ACHN (cell line): ENCODE measurements around the gene FAM131B.

ENCODE experiments used
- DNase-seq: peaks from one replicate; pipeline ENCODE4 v3.0.0-alpha.2; 2015
- in situ Hi-C: cut with HindIII; loops from 2 replicates; pipeline ENCODE4 v1.10.0; 2017; ENCODE audit warnings: low sequenced_read_pairs, low pct_ligation_motif_present, low pct_unique_long_range_greater_than_20kb

FAM131B gene

DNA sequence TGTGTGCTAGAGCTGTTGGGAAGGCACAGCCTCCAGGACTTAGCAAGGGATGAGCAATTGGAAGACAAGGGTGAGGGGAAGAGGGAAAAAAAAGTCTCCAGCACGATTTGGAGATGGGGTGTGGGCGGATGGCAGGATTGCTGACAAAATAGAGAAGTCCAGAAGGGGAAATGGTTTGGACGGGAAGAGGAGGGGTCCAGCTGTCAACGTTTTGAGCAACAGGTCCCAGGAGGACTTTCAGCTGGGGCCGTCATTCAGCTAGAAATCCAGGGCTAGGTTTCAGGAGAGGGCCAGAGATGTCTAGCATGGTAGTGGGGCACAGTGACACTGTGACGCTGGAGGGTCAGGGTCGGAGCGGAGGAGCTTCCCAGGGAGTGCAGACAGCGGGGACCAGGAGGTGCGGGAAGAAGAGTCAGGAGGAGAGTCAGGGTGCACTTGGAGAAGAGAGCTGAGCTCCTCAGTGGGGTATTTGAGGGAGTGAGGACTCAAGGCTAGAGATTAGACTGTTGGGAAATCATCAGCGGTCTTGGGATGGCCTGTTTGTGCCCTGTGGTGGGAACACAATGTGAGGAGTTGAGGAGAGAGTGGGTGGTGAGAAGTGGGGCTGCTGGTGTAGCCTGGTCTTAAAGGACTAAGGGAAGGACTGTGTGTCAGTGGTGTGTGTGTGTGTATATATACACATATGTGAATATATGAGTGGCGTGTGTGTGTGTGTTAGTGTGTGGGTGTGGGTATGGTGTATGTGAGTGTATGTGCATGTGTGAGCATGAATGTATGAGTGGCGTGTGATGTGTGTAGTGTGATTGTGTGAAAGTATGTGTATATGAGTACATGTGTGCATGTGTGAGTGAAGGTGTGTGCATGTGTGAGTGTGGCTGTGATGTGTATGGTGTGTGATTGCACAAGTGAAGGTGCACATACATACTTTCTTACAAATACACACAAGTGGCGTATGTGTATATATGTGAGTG, 22.4 kb upstream of the FAM131B start:
- DNase-seq: no peak
- in situ Hi-C loops: no loop called here

DNA sequence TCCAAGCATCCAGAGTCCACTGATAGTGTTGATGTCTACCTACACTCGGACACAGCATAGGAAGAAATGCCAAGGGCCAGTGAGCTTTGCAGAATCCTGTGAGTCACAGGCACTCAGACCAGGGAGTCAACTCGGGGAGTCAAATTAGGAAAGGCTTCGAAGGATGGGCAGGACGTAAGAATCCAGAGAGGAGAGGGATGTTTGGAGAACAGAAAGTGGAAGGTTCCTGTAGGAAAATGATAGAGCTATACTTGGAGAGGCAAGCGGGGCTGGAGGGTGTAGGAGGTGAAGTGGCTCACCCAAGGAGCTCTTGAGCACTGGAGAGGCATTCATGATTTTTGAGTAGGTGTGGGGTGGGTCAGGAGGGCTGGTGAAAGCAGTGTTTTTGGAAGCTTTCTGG, 21.6 kb upstream of the FAM131B start:
- DNase-seq: no peak

DNA sequence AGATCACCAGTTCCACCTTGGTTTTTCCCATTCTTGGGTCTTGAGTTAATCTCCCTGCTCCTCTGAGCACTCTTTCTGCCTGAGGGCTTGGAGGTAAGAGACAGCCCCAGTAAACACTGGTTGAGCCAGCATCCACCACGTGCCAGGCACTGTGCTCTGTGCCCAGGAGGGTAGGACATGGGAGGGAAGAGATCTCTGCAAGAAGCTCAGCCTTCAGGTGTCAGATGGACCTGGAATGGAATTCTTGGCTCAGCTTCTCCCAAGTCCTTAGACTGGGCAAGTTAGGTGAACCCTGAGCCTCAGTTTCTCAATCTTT, 21.1 kb upstream of the FAM131B start:
- in situ Hi-C loops: no loop called here
- no peak for DNase-seq

More for the DNA sequence above, 21.6 kb upstream of the FAM131B start:
- in situ Hi-C loops: no loop called here

DNA sequence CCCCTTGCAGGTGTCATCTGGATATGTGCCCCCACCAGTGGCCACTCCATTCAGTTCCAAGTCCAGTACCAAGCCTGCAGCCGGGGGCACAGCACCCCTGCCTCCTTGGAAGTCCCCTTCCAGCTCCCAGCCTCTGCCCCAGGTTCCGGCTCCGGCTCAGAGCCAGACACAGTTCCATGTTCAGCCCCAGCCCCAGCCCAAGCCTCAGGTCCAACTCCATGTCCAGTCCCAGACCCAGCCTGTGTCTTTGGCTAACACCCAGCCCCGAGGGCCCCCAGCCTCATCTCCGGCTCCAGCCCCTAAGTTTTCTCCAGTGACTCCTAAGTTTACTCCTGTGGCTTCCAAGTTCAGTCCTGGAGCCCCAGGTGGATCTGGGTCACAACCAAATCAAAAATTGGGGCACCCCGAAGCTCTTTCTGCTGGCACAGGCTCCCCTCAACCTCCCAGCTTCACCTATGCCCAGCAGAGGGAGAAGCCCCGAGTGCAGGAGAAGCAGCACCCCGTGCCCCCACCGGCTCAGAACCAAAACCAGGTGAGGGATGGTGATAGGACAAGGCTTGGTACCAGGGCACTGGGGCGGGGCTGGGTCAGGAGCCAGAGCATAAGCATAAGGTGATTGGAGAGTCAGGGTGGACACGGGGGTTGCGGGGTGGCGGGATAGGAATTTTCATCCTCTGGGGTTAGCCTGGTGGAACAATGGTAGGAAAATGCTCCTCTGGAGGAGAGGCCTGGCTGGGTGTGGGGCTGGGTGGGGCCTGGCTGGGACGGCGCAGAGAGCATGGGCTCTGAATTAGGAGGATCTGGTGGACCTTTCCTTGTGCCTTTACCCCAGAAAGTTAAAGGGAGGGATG, 20.5 kb upstream of the FAM131B start:
- no peak for DNase-seq

DNA sequence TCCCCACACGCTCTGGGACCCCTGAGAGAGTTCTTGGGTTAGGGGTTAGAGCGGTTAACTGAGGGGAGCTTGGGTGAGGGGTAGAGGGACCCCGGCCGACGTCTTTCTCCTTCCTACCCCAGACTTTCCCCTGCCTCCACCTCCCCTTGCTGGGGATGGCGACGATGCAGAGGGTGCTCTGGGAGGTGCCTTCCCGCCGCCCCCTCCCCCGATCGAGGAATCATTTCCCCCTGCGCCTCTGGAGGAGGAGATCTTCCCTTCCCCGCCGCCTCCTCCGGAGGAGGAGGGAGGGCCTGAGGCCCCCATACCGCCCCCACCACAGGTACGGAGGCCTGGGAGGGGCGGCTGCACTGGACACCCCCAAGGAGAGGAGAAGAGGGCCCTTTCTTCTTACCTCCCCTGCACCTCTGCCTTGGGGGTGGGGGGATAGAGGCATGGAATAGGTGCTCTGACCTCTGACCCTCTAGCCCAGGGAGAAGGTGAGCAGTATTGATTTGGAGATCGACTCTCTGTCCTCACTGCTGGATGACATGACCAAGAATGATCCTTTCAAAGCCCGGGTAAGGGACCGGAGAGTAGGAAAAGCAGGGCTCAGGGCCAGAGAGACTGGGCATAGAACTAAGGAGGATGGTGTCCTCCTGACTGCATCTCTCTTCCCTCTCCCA, 19.7 kb upstream of the FAM131B start:
- DNase-seq: no peak
- in situ Hi-C loops: no loop called here

More for the DNA sequence above, 20.5 kb upstream of the FAM131B start:
- in situ Hi-C loops: no loop called here

DNA sequence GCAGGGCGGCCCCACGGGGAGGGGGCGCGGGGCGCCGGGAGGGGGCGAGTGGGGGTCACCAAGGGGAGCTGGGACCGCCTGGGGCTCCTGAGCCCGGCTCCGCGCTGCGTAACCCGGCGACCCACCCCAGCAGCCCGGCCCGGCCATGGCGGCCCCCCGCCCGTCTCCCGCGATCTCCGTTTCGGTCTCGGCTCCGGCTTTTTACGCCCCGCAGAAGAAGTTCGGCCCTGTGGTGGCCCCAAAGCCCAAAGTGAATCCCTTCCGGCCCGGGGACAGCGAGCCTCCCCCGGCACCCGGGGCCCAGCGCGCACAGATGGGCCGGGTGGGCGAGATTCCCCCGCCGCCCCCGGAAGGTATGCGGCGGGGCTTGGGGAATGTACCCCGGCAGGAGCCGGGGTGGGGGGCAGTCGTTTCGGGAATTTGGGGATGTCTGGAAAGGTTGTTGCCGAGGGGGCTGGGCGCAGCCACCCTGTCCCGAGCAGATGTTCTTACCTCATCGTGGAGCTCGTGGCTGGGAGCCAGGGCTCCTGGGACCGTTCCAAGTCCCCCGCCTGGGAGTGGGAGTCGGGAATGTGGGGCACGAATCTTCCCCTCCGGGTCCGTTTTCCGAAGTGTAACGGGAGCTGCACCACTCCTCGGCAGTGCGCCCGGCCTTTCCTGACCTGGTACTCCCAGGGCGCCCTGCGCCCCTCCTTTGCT, 19.1 kb upstream of the FAM131B start:
- DNase-seq: peak; percentile 70

DNA sequence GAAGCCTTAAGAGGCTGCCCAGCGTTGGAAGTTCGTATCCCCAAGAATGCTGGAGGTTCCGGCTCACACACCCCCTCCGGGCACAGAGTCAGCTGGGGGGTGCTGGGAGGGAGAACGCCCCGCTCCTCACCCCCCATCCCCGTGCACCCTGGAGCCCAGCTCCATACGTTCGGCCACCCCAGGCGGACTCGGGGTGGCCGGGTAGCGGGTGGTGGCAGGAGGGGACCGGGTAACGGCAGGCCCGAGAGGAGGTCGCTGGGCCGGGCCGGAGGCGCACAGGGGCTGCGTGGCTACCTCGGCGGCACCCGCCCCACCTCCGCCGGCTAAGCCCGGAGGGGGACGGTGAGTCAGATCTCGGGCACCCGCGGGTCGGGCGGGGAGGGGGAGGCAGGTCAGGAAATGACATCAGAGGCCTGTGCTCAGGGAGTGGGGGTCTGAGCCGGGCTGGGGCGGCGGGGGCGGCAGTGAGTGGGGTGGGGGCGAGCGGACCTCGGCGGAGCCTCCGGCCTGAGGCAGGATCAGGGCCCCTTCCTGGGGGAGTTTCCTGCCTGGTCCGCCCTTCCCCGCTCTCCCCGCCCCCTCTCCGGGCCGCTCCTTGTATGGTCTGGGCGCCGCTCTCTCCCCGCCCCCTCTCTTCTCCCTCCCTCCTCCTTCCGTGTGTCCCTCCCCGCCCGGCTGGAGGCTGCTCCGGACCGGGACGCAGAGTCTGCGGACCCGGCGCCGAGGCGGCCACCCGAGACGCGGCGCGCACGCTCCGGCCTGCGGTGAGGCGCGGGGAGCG, 18.3 kb upstream of the FAM131B start, which contains the start of gene ZYX:
TSS of gene ZYX (plus strand) at position 700 of the 781 bp plus-strand sequence. CDS start 227 bp downstream, outside the sequence.
- DNase-seq: peak; percentile 96
- in situ Hi-C loops: no loop called here

More for the DNA sequence above, 19.1 kb upstream of the FAM131B start:
- in situ Hi-C loops: no loop called here

DNA sequence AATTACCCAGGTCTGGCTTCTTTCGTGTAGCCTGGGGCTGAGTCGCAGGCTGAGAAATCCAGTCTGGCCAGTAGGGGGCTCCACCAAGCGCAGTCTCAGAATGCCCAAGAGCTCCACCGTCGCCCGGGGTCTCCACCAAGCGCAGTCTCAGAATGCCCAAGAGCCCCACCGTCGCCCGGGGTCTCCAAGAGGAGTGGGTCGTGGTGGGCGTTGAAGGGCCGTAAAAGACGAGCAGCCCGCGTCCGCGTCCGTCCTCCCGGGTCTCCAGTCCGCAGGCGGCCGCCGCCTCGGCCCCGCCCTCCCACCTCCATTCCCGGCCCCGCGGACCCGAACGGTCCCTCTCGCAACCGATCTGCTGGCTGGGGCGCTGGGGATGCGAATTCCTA, 17.7 kb upstream of the FAM131B start:
- peak; percentile 88 for DNase-seq
- in situ Hi-C loops: no loop called here

DNA sequence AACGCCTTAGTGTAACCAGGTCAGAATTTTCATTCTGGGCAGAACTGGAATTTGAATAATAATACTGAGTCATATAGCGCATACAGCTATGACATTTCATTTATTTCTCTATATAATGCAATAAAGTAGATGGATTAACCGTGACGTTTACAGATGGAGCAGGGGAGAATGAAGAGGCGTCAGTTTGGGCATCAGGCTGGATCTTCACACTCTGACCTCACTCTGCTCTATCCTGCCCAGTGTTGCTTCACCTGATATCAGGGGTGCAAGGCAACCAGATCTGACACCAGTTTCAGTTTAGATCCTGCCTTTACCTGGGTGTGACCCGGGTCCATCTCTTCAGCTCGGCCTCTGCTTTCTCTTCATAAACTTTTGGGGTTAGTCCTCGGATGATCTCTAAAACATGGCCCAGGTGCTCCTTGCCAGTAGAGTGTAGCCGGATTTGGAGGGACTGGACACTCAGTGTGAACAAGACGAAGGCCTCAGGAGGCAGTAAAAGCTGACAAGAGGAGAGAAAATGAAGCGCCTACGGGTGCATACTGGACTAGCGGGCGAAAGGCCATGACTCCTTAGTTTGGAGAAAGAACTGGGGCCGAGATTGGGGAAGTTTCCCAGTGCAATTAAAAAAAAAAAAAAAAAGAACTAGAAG, 17.2 kb upstream of the FAM131B start:
- in situ Hi-C loops: no loop called here
- DNase-seq: peak; percentile 45

DNA sequence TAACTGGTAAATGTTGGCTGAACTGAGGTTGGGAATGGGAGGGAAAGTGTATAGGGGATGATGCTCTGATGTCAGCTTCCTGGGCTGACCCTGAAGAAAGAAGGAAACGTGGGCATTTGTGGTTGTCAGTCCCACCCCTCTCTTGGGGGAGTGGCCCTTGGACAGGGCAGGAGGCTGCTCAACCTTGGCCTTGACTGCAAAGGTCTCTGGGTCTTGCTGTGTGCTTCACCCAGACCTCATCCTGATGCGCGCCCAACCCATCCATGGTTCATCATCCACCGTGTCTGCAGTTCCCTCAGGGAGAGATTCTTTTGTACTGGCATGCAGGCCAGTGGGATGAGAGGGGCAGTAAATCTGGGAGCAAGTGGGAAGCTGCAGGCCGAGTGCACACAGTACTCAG, 13.9 kb upstream of the FAM131B start:
- in situ Hi-C loops: no loop called here
- no peak for DNase-seq

DNA sequence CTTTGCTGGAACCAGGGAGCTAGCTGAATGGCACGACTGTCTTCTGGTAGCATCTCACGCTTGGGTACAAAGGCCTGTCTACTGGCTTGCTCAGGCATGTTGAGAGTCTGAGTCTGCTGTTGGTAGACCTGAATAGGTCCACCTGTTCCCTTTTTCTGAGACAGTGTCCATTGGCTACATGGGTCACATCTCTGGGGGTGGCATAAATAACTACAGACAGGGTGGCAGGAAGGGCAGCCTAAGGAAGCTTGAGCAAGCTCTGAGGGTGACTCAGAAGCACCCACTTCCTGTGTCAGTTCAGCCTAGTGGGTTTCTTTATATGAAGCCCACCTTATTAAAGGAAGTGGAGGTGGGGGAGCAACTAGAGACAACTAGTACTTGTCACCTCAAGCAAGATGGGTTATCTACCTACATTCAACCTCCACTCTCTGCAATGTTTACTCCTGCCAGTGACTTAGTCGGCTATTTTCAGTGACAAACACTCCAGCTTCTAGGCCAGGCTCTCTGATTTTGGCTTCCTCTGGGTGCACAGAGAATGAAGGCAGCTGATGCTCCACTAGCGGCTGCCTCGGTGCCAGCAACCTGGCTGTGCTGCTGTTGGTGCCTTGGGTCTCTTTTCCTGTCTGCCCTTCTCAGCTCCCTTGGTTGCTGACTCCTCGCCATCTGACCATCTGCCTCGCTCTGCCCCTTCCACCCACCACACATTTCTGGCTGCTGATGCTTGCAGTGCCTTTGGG, 13.0 kb upstream of the FAM131B start:
- DNase-seq: no peak
- in situ Hi-C loops: no loop called here

DNA sequence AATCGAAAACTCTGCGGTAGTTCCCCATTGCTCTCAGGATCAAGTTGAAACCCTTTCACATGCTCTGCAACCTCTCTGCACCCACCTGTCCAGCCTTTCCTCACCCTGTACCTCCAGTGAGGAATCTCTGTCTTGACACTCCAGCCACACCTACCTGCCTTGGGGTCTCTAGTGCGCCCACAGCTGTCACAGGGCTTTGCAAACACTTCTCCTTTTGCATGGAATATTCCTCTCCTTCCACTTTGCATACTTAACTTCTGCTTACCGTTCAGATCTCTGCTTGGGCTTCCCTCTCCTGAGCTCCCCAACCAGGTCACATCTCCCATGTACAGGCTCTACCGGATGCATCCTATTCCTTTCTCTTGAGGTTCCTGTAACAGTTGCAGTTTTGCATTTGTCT, 12.0 kb upstream of the FAM131B start:
- in situ Hi-C loops: no loop called here
- no peak for DNase-seq

DNA sequence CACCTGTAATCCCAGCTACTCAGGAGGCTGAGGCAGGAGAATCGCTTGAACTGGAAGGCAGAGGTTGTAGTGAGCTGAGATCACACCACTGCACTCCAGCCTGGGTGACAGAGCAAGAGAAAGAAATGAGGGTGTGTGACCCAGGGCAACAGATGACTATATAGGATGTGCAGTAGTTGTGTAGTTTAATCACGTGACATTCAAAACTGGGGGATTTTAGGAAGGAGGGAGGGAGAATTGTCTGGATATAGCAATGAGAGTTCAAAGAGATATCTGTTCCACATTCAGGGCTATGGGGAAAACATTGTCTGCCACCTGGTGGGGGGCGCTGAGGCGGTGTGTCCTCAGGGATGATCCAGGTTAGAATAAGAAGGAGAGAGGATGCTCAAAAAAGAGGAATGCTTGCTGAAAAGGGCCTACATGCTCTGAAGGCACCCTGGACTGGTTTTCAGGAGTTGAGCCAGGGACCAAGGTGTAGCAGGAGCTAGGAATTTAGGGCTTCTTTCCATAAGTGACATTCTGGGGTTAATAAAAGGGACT, 10.8 kb upstream of the FAM131B start:
- no peak for DNase-seq
- in situ Hi-C loops: no loop called here

DNA sequence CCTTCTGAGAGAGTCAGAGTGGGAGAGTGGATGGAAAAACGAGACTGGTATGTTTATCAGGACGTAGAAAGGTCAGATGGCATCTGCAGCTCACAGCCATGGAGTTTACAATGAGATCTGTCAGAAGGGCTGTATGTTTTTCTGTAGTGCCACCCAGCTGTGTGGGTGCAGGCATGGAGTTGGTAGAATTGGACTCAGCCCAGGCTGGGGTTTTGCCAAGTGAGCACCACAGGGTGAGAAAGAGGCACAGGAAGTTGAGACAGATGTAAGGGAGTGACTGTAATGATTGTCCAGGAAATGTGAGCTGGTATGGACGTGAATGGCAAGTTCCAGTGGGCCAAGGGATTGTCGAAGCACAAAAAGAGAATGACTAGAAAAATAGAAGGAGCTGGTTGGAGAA, 9.6 kb upstream of the FAM131B start:
- in situ Hi-C loops: no loop called here
- DNase-seq: no peak

DNA sequence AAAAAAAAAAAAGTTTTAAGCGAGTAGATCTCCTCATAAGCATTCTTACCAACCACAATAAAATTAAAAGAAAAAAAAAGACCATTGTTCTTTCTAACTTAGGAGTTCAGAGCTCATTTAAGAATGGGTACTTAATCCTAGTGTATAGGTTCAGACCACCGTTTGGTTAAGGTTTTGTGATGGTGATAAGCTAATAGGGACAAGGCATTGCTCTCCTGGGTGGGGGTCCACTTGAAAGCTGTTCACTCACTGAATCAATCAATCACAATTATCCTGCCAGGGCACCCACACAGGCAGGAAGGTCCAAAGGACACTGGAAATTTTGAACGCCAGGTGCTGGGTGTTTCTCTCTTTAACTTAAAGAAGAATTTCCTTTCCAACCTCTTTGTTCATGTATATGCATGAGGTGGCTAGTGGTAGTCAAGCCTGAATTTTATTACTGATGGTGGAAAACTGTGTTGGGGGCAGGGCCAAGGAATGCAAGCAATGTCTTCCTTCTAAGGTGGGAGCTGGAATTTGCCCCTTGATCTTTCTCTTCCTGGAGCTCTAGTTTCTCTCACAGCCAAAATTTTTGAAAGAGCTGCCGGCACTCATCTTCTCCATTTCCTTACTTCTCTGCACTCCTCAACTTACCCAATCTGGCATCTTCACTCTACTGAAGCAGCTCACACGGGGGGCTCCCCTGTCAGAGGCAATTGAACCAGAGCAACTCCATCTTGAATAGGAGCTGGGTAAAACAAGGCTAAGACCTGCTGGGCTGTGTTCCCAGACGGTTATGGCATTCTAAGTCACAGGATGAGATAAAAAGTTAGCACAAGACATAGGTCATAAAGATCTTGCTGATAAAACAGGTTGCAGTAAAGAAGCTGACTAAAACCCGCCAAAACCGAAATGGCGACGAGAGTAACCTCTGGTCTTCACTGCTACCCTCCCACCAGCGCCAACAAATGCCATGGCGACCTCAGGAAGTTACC, 7.5 kb upstream of the FAM131B start:
- DNase-seq: no peak
- in situ Hi-C loops: no loop called here
